Hepatocyte (in vitro differentiated cells): ENCODE results near the gene CHSY3. TPM values are rescaled to one million over a fixed set of nuclear protein-coding genes. Genes with fewer than 3 reads are reported as not detected.

Experiments used
- DNase-seq: peaks from one replicate; pipeline ENCODE4 v3.0.0-alpha.2; 2016; ENCODE audit warnings: low spot score
- H2AFZ ChIP-seq: fragments of 200-600 bp; sonication (generic); 2 replicates; pipeline ENCODE4 v1.6.0; 2016; ENCODE audit warnings: antibody characterized with exemption, mild to moderate bottlenecking
- H3K27ac ChIP-seq: fragments of 200-600 bp; sonication (generic); 2 replicates; pipeline ENCODE4 v1.5.1; 2016; ENCODE audit warnings: mild to moderate bottlenecking
- H3K27me3 ChIP-seq: fragments of 200-600 bp; sonication (generic); 2 replicates; pipeline ENCODE4 v1.6.1; 2016
- H3K36me3 ChIP-seq: fragments of 200-600 bp; sonication (generic); replicated peaks from 2 replicates; pipeline ENCODE4 v1.5.1; 2016; ENCODE audit warnings: low read depth; ENCODE audit not compliant: insufficient read depth
- H3K4me1 ChIP-seq: fragments of 200-600 bp; sonication (generic); 2 replicates; pipeline ENCODE4 v1.5.1; 2016; ENCODE audit warnings: mild to moderate bottlenecking, moderate library complexity; ENCODE audit not compliant: insufficient read depth
- H3K4me2 ChIP-seq: fragments of 200-600 bp; sonication (generic); 2 replicates; pipeline ENCODE4 v1.6.0; 2016
- H3K4me3 ChIP-seq: fragments of 200-600 bp; sonication (generic); 2 replicates; pipeline ENCODE4 v1.5.1; 2016; ENCODE audit warnings: mild to moderate bottlenecking
- H3K79me2 ChIP-seq: fragments of 200-600 bp; sonication (generic); 2 replicates; pipeline ENCODE4 v1.6.0; 2017; ENCODE audit warnings: mild to moderate bottlenecking
- H3K9me2 ChIP-seq: fragments of 200-600 bp; sonication (generic); replicated peaks from 2 replicates; pipeline ENCODE4 v1.6.0; 2017; ENCODE audit warnings: mild to moderate bottlenecking; ENCODE audit not compliant: insufficient read depth
- H3K9me3 ChIP-seq: fragments of 200-600 bp; sonication (generic); 2 replicates; pipeline ENCODE4 v1.5.1; 2016; ENCODE audit warnings: low read depth, mild to moderate bottlenecking
- H4K20me1 ChIP-seq: fragments of 200-600 bp; sonication (generic); 2 replicates; pipeline ENCODE4 v1.6.0; 2016; ENCODE audit warnings: mild to moderate bottlenecking; ENCODE audit not compliant: insufficient read depth, poor library complexity, severe bottlenecking
- EZH2 ChIP-seq: fragments of 200-600 bp; sonication (generic); IDR thresholded peaks from 2 replicates; pipeline ENCODE4 v1.6.1; 2016; ENCODE audit warnings: antibody characterized with exemption, mild to moderate bottlenecking, borderline replicate concordance
- EZH2phosphoT487 ChIP-seq: fragments of 200-600 bp; sonication (generic); IDR thresholded peaks from one replicate; pipeline ENCODE4 v1.6.1; 2018; ENCODE audit warnings: antibody characterized with exemption, mild to moderate bottlenecking, low read depth, moderate library complexity; ENCODE audit not compliant: unreplicated experiment, severe bottlenecking
- WGBS: methylation state at CpG from one replicate; pipeline ENCODE4 v1.1.6; 2016; ENCODE audit warnings: low lambda C conversion rate; ENCODE audit errors: missing lambda C conversion rate; 5-methylcytosine and 5-hydroxymethylcytosine counted together
- polyA plus RNA-seq: library from polyadenylated mRNA; unstranded; fragments of >200 nt; fragmentation: Nextera tagmentation; extraction: Ambion mirVana; gene quantifications from 2 replicates; pipeline ENCODE4 v1.2.1, GENCODE V29; 2016
- total RNA-seq: library from RNA; depleted of rRNA; stranded (reverse); fragments of >200 nt; gene quantifications from 2 replicates; pipeline ENCODE4 v1.2.3, GENCODE V29; 2014
- TF ChIP-seq, protein P1 (sequence below): fragments of 200-600 bp; sonication (generic); IDR thresholded peaks from 2 replicates; pipeline ENCODE4 v1.5.1; 2016; ENCODE audit warnings: antibody characterized with exemption, mild to moderate bottlenecking; ENCODE audit not compliant: poor library complexity

The CHSY3 gene
- total and polyA plus RNA-seq, 2 experiments from 2014 or later: 16.0 to 22.4 TPM

DNA sequence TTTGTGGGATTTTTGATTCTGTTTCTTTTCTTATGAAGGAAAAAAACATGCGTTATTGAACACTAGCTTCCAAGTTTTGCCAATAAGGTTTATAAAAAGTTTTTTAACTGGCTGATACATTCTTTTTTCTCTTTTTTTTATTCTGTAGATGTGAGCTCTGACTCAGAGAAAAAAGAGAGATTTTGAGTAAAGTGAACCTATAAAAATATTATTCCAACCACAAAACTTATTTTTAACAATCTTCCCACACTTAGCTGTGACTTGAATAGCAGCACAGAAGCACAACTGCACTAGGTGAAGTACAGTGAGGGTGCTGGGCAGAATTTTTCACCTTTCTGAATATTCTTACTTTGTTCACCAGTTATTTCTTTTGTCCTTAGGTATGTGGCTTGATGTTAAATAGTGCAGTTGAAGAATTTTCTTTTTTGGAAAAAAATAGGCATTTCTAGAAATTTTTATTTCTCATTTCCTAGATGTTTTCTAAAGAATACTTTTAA is 41.6 kb downstream of the CHSY3 start:
- no peaks in the 10 kb centered on the region for H4K20me1 ChIP-seq
- H3K9me2 ChIP-seq: no peaks in the 10 kb centered on the region
- H3K9me3 ChIP-seq: no peaks in the 10 kb centered on the region
- DNase-seq: no peak
- TF ChIP-seq EZH2 (no peak), EZH2phosphoT487 (no peak)
- TF ChIP-seq, protein P1, sequence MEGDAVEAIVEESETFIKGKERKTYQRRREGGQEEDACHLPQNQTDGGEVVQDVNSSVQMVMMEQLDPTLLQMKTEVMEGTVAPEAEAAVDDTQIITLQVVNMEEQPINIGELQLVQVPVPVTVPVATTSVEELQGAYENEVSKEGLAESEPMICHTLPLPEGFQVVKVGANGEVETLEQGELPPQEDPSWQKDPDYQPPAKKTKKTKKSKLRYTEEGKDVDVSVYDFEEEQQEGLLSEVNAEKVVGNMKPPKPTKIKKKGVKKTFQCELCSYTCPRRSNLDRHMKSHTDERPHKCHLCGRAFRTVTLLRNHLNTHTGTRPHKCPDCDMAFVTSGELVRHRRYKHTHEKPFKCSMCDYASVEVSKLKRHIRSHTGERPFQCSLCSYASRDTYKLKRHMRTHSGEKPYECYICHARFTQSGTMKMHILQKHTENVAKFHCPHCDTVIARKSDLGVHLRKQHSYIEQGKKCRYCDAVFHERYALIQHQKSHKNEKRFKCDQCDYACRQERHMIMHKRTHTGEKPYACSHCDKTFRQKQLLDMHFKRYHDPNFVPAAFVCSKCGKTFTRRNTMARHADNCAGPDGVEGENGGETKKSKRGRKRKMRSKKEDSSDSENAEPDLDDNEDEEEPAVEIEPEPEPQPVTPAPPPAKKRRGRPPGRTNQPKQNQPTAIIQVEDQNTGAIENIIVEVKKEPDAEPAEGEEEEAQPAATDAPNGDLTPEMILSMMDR: no peak
- H3K4me1 ChIP-seq: peaks cover 3% of the 10 kb centered on the region
- no peaks in the 10 kb centered on the region for H3K27me3 ChIP-seq
- H3K27ac ChIP-seq: no peak overlapping the region
- H3K36me3 ChIP-seq: no peaks in the 10 kb centered on the region
- no peak overlapping the region for H2AFZ ChIP-seq
- H3K4me2 ChIP-seq: no peak overlapping the region
- no peaks in the 10 kb centered on the region for H3K79me2 ChIP-seq
- 91% methylated on average over 1 of the region's 1 CpG for WGBS
- H3K4me3 ChIP-seq: no peak overlapping the region

DNA sequence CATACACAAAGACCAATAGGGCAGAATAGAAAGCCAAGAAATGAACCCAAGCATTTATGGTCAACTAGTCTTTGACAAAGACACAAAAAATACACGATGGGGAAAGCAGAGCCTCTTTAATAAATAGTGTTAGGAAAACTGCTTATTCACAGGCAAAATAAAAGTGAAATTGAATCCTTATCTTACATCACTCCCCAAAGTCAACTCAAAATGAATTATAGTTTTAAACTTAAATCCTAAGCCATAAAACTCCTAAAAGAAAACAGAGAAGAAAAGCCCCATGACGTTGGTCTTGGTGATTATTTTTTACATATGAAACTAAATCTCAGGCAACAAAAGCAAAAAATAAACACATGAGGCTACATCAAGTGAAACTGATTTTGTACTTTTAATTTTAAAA is 46.8 kb downstream of the CHSY3 start:
- Histone ChIP-seq H3K27me3 (no peaks in the 10 kb centered on the region), H3K36me3 (no peaks in the 10 kb centered on the region), H3K79me2 (peaks cover 3% of the 10 kb centered on the region), H3K4me2 (no peak overlapping the region), H3K4me3 (no peak overlapping the region), H3K9me2 (no peaks in the 10 kb centered on the region), H3K27ac (no peak overlapping the region), H3K9me3 (no peaks in the 10 kb centered on the region), H4K20me1 (no peaks in the 10 kb centered on the region), H2AFZ (no peak overlapping the region), H3K4me1 (no peaks in the 10 kb centered on the region)
- 44% methylated on average over 2 of the region's 2 CpGs for WGBS
- TF ChIP-seq, protein P1: no peak
- TF ChIP-seq EZH2 (no peak), EZH2phosphoT487 (no peak)
- no peak for DNase-seq

DNA sequence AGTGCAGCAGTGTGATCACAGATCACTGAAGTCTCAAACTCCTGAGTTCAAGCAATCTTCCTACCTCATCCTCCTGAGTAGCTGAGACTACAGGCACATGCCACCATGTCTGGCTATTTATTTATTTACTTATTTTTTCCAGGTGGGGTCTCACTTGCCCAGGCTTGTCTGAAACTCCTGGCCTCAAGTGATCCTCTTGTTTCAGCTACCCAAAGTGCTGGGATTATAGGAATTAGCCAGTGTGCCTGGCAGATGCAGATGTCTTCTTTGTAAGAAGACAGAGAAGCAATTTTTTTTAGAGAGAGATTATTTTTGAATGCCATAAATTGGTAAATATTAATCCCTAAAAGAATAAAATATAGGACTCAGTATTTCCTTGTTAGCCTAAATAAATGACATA is 54.3 kb downstream of the CHSY3 start:
- no peaks in the 10 kb centered on the region for H4K20me1 ChIP-seq
- no peaks in the 10 kb centered on the region for H3K9me3 ChIP-seq
- DNase-seq: no peak
- peaks cover under 1% of the 10 kb centered on the region for H3K4me1 ChIP-seq
- H3K27ac ChIP-seq: no peak overlapping the region
- TF ChIP-seq EZH2phosphoT487: no peak
- TF ChIP-seq, protein P1: no peak
- no peak for TF ChIP-seq EZH2
- H3K4me2 ChIP-seq: no peak overlapping the region
- no peaks in the 10 kb centered on the region for H3K9me2 ChIP-seq
- H2AFZ ChIP-seq: no peak overlapping the region
- H3K4me3 ChIP-seq: no peak overlapping the region
- peaks cover 26% of the 10 kb centered on the region for H3K79me2 ChIP-seq
- no peaks in the 10 kb centered on the region for H3K36me3 ChIP-seq
- no peaks in the 10 kb centered on the region for H3K27me3 ChIP-seq

DNA sequence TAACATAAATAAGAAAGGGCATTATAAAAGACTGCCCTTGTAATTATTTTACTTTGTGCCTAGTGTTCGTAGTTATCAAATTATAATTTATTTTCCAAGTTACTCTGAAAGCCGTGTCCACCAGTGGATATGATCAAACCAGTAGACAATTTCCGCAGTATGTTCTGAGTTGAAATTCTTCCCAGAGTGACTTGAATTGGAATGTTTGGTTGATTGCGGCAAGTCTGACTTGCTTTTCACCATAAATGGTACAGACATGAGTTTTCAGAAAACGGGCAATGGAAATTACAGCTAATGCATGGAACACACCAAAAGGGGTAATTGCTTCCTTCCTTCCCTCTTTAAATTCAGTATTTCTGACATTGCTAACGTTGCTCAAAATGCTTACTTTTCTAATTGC is 56.6 kb downstream of the CHSY3 start:
- Histone ChIP-seq H3K9me2 (no peaks in the 10 kb centered on the region), H2AFZ (no peak overlapping the region), H4K20me1 (no peaks in the 10 kb centered on the region), H3K36me3 (no peaks in the 10 kb centered on the region), H3K79me2 (peaks cover 24% of the 10 kb centered on the region), H3K9me3 (no peaks in the 10 kb centered on the region), H3K4me2 (no peak overlapping the region), H3K27me3 (no peaks in the 10 kb centered on the region), H3K4me3 (no peak overlapping the region), H3K27ac (no peak overlapping the region), H3K4me1 (peaks cover 4% of the 10 kb centered on the region)
- DNase-seq: no peak
- 90% methylated on average over 6 of the region's 6 CpGs for WGBS
- TF ChIP-seq EZH2 (no peak), EZH2phosphoT487 (no peak)
- TF ChIP-seq, protein P1: no peak
